Activated T-cell treated with anti-CD3 and anti-CD28 coated beads for 24 hours (primary cell): Measurements from ENCODE around the gene ADAM8.

Experiments
- DNase-seq: peaks from one replicate; pipeline ENCODE4 v3.0.0-alpha.2; 2020; ENCODE audit warnings: low read depth

ADAM8 gene

GRCh38 chr10:133212853-133213494 lies 63.7 kb downstream of the ADAM8 start:
- no peak for DNase-seq
